DND-41 (cell line): ENCODE measurements around the gene PSMB10.

Experiments
- EZH2 ChIP-seq: IDR thresholded peaks from 3 replicates; pipeline ENCODE4 v1.6.1; 2012; ENCODE audit warnings: borderline replicate concordance, low read depth, mild to moderate bottlenecking, moderate library complexity, low read length, inconsistent platforms; ENCODE audit not compliant: severe bottlenecking
- TF ChIP-seq, protein P1 (sequence below): IDR thresholded peaks from 2 replicates; pipeline ENCODE4 v1.5.1; 2012; ENCODE audit warnings: borderline replicate concordance, low read length, moderate library complexity, mild to moderate bottlenecking; ENCODE audit not compliant: poor library complexity, severe bottlenecking; ENCODE audit errors: extremely low read depth

DNA sequence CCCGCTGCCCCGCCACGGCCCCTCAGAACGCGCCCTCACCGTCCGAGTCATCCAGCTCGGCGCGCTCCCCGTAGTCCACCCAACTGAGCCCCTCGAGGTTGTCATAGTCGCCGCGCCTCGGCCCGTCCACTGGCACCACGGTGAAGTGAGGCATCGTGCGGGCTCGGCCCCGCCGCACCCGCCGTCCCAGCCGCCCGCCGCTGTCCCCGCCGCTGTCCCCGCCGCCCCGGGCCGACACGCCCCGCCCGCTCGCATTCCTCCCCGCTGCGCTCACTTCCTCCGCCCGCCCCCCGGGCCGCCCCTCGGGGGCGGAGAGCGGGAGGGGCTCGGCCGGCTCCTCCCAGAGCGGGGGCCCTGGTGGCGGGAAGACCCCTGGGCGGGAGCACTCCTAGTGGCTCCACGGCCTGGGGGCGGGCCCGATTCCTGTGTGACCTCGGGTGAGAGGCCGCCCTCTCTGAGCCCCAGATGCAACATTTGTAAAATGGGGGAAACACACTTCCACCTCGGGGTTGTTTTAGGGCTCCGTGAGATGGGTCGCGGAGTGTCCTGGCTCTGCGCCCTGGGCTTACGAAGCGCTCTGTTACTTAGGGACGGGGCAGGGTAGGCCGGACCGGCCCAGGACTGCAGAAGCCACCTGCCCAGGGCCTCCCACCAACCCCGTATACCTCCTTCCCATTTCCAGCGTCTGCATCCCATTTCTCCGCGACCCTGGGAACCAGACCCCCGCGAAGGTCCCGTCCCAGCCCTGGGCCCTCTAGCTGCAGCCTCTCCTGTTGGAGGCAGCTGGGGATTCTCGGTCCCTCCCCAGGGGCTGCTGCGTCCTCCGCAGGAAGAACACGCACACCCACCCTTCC lies 32.0 kb upstream of the PSMB10 start, which contains the start of gene SLC12A4:
- TF ChIP-seq EZH2, result no peak
- TF ChIP-seq, protein P1, sequence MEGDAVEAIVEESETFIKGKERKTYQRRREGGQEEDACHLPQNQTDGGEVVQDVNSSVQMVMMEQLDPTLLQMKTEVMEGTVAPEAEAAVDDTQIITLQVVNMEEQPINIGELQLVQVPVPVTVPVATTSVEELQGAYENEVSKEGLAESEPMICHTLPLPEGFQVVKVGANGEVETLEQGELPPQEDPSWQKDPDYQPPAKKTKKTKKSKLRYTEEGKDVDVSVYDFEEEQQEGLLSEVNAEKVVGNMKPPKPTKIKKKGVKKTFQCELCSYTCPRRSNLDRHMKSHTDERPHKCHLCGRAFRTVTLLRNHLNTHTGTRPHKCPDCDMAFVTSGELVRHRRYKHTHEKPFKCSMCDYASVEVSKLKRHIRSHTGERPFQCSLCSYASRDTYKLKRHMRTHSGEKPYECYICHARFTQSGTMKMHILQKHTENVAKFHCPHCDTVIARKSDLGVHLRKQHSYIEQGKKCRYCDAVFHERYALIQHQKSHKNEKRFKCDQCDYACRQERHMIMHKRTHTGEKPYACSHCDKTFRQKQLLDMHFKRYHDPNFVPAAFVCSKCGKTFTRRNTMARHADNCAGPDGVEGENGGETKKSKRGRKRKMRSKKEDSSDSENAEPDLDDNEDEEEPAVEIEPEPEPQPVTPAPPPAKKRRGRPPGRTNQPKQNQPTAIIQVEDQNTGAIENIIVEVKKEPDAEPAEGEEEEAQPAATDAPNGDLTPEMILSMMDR, result no peak
